HG02642 (cell line): Measurements from ENCODE around the gene PMP22.
A peak's percentile ranks its signal among the peaks of the same experiment; 100 is the strongest.

Source experiments
- ATAC-seq: cut with Tn5 transposase; IDR thresholded peaks from one replicate; pipeline ENCODE4 v1.9.1; 2021; ENCODE audit warnings: mild to moderate bottlenecking; ENCODE audit not compliant: unreplicated experiment, poor library complexity

Gene PMP22

DNA sequence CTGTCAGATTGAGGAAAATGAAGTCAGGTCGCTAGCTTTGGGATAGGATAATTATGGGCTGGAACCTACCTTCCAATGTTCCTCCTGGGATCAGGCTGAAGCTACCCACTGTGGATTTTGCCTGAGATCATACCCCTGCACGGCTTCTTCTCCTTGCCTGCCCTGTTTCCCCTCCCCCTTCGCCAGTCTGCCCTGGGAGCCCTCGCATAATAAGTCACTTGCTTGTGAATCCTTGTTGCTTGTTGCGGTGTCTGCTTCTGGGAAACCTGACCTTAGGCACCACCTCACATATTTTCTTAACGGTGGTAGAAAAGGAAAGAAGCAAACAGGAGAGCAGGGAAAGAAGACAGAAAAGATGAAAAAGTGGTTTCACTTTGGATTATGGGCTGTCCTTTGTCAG, 13.3 kb upstream of the PMP22 start:
- ATAC-seq = no peak

- no peak for ATAC-seq
Measured at GRCh38 chr17:15274017-15274416, 8.9 kb upstream of the PMP22 start.

DNA sequence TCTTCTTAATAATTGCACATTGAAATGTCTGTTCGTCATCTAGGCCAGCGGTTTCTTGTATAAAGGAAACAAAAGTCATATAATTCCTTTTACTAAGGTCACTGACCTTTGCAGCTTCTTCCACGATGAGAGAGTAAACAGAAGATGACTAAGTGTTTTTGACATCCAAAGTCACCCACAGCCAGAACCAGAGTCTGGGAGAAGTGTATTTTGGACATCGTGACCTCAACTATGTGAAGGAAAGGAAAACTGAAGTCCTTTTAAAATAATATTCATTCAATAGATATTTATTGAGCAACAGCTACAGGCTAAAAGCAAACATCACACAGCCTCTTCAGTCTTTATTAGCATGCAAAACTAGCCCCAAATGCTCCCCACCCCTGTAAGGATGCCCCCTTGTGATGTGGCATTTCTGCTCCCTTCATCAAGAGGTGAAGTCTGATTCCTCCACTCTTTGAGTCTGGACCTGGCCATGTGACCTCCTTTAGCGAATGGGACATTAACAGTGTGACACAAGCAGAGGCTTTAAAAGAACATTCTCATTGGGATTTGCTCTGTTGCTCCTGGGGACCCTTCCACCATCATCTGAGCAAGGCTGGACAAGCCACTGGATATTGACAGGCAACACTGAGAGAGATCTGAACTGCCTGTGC, 8.1 kb upstream of the PMP22 start:
- no peak for ATAC-seq

DNA sequence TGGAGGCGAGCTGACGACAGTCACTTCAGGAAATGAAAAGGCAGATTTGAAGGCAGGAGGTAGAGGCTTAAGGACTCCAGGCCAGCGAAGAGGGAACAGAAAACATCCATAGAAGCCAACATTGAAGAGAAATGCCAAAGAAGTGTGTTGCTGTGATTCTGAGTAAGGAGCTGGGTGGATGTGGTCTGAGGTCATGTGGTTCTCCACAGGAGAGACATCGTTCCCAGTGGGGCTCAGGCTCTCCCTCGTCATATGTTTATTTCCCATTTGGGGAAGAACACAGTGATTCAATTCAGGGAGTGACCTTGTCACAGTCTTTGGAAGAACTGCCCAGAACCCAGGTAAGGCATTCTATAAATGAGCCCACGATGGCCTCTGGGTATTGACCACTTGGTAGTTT, 6.6 kb upstream of the PMP22 start:
- no peak for ATAC-seq

- ATAC-seq = no peak
Measured at GRCh38 chr17:15270628-15271381, 5.7 kb upstream of the PMP22 start.

DNA sequence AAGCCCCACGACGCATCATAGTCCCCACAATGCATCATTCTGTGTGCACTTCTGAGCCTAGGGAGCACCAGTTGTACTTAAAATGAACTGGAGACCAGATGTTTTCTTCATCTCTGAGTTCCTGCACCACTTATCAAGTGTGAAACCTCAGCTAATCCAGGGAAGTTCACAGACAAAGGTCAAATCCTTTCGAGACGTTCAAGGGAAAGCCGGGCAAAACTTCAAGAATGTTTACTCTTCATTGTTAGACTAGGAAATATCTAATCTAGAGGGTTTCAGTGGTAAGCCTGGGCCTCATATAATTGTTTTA, 4.6 kb upstream of the PMP22 start:
- ATAC-seq = no peak

DNA sequence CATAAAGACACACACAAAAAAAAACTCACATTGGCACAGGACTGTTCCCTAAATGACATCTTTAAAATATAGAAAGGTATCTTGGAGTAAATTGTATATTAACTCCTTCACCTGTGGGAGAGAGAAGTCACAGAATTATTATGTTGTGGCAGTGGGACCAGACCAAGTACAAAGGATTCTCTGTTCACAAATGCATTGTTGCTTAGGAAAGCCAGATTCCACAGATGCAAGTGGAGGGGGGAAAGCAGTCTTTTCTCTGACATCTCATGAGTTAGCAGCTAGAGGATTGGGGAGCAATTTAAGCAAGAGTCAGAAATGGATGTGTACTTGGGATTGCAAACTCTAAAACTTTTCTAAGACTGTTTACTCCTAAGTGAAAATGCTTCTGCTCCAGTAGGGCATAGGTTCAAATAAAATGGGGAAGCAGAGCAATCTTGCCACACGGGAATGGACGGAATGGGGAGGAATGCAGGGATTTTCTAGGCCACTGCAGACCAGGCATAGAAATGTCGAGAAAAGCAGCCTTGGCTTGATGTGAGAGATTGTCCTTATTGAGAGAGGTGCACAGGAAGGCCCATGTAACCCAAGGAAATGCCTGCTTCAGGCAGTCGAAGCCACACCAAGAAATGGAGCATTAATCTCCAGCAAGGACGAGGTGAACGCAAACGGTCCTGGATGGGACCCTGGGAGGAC, 4.1 kb upstream of the PMP22 start:
- ATAC-seq = no peak

- ATAC-seq = no peak
Measured at GRCh38 chr17:15268461-15268860, 3.3 kb upstream of the PMP22 start.

GRCh38 chr17:15267996-15268395, 2.9 kb upstream of the PMP22 start:
- no peak for ATAC-seq

GRCh38 chr17:15266325-15267125, 1.4 kb upstream of the PMP22 start:
- no peak for ATAC-seq

DNA sequence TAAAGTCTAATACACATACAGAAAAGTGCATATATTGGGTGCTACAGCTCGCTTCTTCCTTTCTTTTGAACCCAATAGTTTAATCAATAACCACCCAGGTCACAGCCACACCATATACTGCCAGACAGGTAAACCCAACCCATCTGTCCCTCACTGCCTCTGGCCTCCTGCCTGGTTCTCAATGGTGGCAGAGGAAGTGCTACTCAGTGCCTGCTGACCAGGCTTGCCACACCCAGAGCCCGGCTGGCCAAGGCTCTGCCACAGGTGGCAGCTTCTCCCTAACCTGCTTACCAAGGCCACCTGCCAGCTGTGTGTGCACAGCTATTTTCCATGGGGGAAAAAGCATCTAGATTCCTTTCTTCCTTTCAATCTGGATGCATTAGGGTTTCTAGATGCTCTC, 584 bp downstream of the PMP22 start:
- no peak for ATAC-seq

- ATAC-seq = no peak
Measured at GRCh38 chr17:15263680-15264079, 1.4 kb downstream of the PMP22 start.

DNA sequence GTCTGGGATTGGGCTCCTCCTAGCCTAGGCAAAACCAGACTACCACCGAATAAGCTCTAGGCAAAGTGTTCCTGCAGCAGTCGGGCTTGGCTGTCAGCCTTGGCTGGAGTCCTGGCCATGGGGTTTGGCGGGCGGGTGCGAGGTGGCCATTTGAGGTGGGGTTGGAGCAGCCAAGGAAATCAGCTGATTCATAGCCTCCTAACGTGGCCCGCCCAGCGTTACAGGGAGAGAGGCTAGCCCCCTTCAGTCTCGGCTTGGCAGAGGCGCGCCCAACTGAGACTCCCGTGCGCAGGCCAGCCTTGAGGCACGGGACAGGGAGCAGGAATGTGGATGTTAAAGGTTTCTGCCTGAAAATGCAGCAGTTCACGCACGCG, 1.9 kb downstream of the PMP22 start:
- ATAC-seq = no peak

DNA sequence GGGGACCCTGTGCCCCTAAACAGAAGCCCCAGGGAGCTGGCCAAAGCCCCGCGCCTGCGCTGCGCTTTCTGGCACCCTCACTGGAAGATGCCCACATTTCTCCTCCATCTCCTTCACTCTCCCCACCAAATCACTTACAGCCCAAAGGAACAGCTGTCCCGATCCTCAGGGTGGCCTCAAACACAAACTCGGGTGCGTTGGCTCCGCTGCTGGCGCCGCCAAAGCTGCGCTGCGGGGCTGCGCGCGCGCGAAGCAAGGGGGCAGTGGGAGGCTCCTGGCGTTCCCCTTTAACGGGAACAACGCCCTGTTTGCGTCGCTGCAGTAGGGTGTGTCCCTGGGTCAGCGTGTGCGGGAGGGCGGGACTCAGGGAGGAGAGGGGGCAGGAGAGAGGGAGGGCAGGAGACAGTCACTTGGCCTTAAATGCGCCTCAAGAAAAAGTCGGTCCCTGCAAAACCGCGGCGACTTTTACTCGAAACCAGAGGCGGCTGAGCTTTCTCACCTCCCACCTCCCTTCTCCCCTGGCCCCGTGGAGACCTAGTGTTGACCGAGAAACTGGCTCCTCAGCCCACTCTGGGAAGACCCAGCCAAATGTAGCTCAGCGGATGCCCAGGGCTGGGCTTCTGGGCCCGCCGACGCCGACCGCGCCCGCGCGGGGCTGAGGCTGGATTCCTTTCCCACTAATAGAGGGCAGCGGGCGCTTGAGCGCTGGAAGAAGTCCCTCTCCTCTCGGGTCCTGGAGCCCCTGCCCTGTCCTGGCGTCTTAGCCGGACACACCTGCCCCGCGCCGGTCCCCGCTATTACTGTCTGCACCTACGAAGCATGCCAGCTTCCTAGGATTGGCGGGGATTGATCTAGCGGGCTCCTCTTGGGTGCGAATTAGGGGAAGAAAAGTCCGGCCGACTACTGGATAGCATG, 2.6 kb downstream of the PMP22 start:
- no peak for ATAC-seq

- ATAC-seq = no peak
Measured at GRCh38 chr17:15261802-15262290, 3.3 kb downstream of the PMP22 start.

- no peak for ATAC-seq
Measured at GRCh38 chr17:15261258-15261801, 3.8 kb downstream of the PMP22 start.

GRCh38 chr17:15260376-15261257, 4.5 kb downstream of the PMP22 start:
- ATAC-seq = peak; percentile 67

DNA sequence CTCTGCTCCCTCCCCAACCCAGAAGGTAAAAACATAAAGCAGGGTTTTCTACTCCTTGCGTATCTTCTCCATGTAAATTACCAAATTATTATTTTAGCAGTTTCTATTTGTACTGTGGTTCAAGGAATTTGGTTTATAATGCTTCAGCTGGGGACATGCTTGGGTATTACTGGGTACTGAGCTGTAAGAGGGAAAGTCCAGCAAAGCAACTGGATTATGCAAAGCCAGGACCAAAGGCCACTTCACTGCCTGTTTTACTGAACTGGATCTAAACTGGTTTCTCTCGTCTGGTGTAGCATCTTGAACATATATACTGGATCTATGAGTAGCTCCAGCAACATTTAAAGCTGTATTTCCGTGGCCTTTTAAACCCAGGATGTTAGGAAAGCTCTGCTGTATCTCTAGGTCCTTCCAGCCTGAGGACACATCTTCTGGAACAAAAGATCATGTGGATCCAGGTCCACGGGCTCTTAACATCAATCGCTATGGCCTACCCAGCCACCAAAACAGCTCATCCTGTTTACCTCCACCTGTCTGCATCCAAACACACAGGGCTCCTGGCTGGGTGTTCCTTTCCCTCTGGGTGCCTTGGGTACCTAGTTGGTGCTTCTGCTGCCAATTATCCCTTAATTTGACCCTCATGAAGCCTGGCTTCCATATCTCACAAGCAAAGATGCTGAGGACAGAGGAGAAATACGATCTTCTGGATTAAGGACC, 7.2 kb downstream of the PMP22 start:
- no peak for ATAC-seq
